Stimulated activated effector memory CD8-positive, alpha-beta T cell treated with anti-CD3 and anti-CD28 coated beads, Interleukin-12 subunit alpha, Interleukin-12 subunit beta, amount 100 ng/mL, for 72 hours (primary cell): ENCODE measurements around the gene BICD1.
"Not testable (repeated sequence)": the region's sequence is repeated elsewhere in the genome, so short reads cannot be mapped to it uniquely, and the experiment has no call there.

Experiments used
- ATAC-seq: fragments of 150-1000 bp; cut with Tn5 transposase; 2 replicates; pipeline ENCODE4 v1.10.0; 2021
- DNase-seq, 2 donors: peaks; one replicate each; pipeline ENCODE4 v3.0.0; 2021 to 2022; ENCODE audit warnings: low spot score in 2 of 2
- H3K27ac Mint-ChIP-seq: one replicate; pipeline ENCODE4 v1.8.0; 2022; ENCODE audit warnings: mild to moderate bottlenecking, mixed read lengths
- H3K36me3 Mint-ChIP-seq: one replicate; pipeline ENCODE4 v1.8.0; 2022; ENCODE audit warnings: mild to moderate bottlenecking, mixed read lengths
- H3K4me1 Mint-ChIP-seq: one replicate; pipeline ENCODE4 v1.8.0; 2022; ENCODE audit warnings: mixed read lengths
- H3K4me3 Mint-ChIP-seq: one replicate; pipeline ENCODE4 v1.8.0; 2022; ENCODE audit warnings: mild to moderate bottlenecking, mixed read lengths
- H3K9me3 Mint-ChIP-seq: one replicate; pipeline ENCODE4 v1.8.0; 2022; ENCODE audit warnings: mixed read lengths

Gene BICD1

DNA sequence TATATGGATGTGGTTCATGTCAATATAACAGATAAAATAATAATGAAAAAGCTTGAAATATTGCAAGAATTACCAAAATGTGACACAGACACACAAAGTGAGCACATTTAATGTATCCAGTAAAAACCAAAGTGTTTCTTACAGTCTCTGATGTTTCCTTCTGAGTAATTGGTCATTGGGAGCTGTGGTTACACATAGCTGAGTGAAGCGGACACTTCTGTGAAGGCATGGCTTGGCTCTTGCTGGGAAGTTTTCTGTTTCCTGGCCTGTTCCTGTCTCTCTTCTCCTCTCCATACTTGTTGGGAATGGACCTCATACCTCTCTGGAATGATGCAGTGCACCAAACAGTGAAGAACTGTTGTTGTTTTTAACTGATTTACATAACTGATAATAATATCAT lies 117.3 kb downstream of the BICD1 start:
- no peaks in the 10 kb centered on the region for H3K9me3 Mint-ChIP-seq
- ATAC-seq (no peak), DNase-seq (no peak)
- H3K36me3 Mint-ChIP-seq: no peaks in the 10 kb centered on the region
- H3K4me1 Mint-ChIP-seq: no peaks in the 10 kb centered on the region
- H3K4me3 Mint-ChIP-seq: no peak overlapping the region
- H3K27ac Mint-ChIP-seq: no peak overlapping the region

DNA sequence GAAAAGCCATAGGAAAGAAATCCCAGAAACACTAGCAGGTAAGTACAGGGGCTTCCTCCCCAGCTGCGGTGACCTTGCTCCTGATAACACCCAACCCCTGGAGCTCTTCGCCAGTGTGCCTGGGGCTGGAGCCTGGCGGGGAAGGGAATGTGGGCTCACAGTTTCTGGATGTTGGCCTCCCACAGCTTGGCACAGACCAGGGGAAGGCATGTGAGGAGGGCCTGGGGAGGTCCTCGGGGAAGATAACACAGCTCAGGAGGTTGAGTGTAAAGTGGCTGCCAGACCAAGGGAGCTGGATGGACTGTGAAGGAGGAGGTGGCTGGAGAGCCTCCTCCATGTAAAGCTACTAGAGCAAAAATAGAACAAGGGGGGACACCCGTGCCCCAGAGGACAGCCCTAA lies 120.1 kb downstream of the BICD1 start:
- no peak for ATAC-seq
- Mint-ChIP-seq H3K4me3 (no peak overlapping the region), H3K36me3 (no peaks in the 10 kb centered on the region), H3K27ac (no peak overlapping the region), H3K9me3 (no peaks in the 10 kb centered on the region), H3K4me1 (no peaks in the 10 kb centered on the region)
- DNase-seq: no peak

DNA sequence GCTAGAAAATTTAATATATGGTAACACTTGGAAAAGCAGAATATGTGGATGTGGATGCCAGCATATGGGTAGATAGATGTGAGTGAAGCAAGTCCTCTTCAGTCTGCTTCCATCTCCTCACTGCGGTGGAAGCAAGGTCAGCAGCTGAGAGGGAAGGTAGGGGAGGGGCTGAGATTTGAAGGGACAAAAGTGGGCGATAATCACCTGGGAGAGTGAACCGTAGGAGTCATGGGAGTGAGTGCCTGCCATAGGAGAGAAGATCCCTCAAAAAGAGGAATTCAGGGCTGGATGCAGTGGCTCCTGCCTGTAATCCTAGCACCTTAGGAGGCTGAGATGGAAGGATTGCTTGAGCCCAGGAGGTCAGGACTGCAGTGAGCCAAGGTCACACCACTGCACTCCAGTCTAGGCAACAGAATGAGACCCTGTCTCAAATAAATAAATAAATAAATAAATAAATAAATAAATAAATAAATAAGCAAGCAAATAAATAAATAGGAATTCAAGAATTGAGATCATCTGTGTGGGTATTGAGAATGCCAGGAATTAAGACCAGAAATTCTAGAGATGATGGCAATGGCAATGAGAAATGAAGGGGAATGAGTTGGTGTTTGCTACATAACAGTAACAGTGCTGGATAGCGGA lies 123.4 kb downstream of the BICD1 start:
- no peak overlapping the region for H3K27ac Mint-ChIP-seq
- DNase-seq (no peak), ATAC-seq (no peak)
- H3K4me1 Mint-ChIP-seq: no peaks in the 10 kb centered on the region
- H3K36me3 Mint-ChIP-seq: no peaks in the 10 kb centered on the region
- H3K9me3 Mint-ChIP-seq: no peaks in the 10 kb centered on the region
- H3K4me3 Mint-ChIP-seq: no peak overlapping the region

DNA sequence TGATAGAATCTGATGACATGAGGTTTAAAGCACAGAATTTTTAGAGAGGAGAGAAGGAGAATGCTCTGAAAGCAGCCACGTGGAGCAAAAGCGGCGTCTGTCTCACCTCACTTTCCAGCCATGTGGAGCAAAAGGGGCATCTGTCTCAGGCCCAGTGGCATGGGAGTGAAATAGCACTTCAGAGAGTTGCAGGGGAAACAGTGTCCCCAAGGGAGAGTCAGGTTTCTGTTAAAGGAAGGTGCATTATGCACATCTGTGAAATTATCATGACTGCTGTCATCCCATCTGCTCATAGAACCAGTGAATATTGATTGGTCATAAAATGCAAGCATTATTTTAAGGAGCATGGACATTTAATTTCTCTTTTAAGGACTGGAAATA lies 124.0 kb downstream of the BICD1 start:
- Mint-ChIP-seq H3K27ac (no peak overlapping the region), H3K36me3 (no peaks in the 10 kb centered on the region), H3K9me3 (no peaks in the 10 kb centered on the region), H3K4me3 (no peak overlapping the region), H3K4me1 (no peaks in the 10 kb centered on the region)
- ATAC-seq (no peak), DNase-seq (no peak)

DNA sequence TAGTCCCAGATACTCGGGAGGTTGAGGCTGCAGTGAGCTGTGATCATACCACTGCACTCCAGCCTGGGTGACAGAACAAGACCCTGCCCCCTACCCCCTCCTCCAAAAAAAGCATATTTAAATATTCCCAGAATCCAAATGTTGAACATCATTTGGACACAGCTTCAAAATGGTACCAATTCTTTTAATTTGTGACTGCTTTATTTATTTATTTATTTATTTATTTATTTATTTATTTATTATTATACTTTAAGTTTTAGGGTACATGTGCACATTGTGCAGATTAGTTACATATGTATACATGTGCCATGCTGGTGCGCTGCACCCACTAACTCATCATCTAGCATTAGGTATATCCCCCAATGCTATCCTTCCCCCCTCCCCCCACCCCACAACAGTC lies 124.7 kb downstream of the BICD1 start:
- not testable (repeated sequence) for H3K27ac Mint-ChIP-seq

DNA sequence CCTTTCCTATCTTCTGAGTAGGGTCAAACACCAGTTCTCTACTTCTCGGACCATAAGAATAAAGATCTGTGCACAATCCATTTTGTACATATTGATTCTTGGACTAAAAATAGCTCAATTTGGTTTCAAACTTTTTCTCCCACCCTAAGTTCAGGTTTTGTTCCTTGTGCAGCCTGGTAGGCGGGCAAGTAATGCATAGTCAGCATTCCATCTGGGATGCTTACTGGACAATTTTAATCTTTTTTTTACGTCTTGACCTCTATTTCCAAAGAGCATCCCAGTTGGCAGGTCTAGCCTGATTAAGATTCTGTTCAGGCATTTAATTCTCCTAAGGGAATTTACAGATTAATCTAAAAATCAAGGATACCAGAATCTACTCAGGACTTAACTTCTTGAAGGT lies 126.9 kb downstream of the BICD1 start:
- ATAC-seq (no peak), DNase-seq (no peak)
- Mint-ChIP-seq H3K36me3 (no peaks in the 10 kb centered on the region), H3K4me1 (no peaks in the 10 kb centered on the region), H3K4me3 (no peak overlapping the region), H3K27ac (no peak overlapping the region), H3K9me3 (no peaks in the 10 kb centered on the region)

More for the DNA sequence above, 124.7 kb downstream of the BICD1 start:
- not testable (repeated sequence) for H3K4me3 Mint-ChIP-seq, DNase-seq, H3K4me1 Mint-ChIP-seq, H3K36me3 Mint-ChIP-seq, H3K9me3 Mint-ChIP-seq, ATAC-seq

DNA sequence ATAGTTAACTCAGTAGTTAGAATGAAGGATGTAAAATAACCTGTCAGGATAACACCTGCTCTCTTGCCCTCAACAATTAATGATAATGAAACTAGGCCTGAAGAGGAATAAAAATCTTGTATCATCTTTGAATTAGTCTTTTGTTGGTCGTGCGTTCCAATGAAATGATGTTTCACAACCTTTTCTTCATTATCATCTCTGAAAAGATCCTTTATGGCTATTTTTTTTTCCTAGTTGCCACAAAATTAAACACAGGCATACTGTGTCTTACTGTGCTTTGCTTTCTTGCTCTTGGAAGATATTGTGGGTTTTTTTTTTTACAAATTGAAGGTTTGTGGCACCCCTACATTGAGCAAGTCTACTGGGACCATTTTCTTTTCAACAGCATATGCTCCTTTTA lies 128.6 kb downstream of the BICD1 start:
- no peak overlapping the region for H3K4me3 Mint-ChIP-seq
- no peak for DNase-seq
- no peak overlapping the region for H3K27ac Mint-ChIP-seq
- H3K9me3 Mint-ChIP-seq: no peaks in the 10 kb centered on the region
- no peaks in the 10 kb centered on the region for H3K4me1 Mint-ChIP-seq
- no peaks in the 10 kb centered on the region for H3K36me3 Mint-ChIP-seq
- no peak for ATAC-seq

DNA sequence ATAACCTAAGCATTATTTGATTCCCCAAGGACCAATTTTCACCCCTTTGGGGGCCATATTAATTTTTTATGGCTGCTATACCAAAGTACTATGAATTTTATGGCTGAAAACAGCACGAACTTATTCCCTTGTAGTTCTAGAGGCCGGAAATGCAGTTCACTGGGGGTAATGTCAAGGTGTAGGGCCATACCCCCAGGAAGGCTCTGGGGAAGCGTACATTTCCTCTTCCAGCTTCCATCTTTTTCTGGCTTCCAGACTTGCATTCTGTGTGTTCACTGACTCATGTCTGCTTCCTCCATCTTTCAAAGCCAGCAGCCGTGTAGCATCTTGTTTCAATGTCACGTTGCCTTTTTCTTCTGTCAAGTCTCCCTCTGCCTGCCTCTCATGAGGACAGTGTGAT lies 133.5 kb downstream of the BICD1 start:
- no peak overlapping the region for H3K4me3 Mint-ChIP-seq
- no peak for ATAC-seq
- DNase-seq: no peak
- H3K9me3 Mint-ChIP-seq: no peaks in the 10 kb centered on the region
- H3K36me3 Mint-ChIP-seq: no peaks in the 10 kb centered on the region
- no peak overlapping the region for H3K27ac Mint-ChIP-seq
- no peaks in the 10 kb centered on the region for H3K4me1 Mint-ChIP-seq

DNA sequence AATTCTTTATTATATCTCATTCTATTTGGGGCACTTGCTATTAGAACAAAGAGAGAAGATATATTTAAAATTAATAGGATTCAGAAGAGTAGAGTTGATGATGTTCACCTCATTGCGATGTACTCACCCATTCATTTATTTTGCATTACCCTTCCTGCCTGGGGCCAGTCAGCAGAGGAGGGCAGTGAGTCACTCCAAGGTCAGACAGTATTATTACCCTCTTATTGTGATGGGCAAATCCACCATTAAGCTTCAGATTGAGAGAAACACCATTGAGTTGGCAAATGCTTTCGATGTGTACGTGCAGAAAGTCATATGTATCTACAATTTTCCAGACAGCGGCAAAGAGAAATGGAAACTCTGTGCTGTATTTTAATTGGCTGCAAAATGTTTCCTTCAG lies 134.2 kb downstream of the BICD1 start:
- Mint-ChIP-seq H3K36me3 (no peaks in the 10 kb centered on the region), H3K4me3 (no peak overlapping the region), H3K4me1 (no peaks in the 10 kb centered on the region), H3K27ac (no peak overlapping the region), H3K9me3 (no peaks in the 10 kb centered on the region)
- no peak for DNase-seq
- no peak for ATAC-seq

DNA sequence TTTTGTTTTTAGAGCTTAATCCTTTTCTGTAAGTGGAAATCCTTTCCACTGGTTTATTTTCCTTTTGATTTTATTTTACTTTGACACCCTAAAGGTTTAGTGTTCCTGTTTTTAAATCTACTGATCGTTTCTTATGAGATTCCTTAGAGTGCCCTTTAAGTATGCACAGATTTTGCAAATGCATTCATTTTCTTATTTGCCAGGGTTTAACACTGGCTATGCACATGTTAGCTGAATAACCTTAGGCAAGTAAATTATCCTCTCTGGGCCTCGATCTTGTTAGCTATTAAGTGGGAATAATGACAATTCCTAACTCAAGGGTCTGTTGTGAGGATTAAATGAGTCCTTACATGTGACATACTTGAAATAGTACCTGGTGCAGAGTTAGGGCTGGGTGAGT lies 136.0 kb downstream of the BICD1 start:
- Mint-ChIP-seq H3K9me3 (no peaks in the 10 kb centered on the region), H3K4me1 (no peaks in the 10 kb centered on the region), H3K36me3 (no peaks in the 10 kb centered on the region), H3K27ac (no peak overlapping the region), H3K4me3 (no peak overlapping the region)
- ATAC-seq (no peak), DNase-seq (no peak)

DNA sequence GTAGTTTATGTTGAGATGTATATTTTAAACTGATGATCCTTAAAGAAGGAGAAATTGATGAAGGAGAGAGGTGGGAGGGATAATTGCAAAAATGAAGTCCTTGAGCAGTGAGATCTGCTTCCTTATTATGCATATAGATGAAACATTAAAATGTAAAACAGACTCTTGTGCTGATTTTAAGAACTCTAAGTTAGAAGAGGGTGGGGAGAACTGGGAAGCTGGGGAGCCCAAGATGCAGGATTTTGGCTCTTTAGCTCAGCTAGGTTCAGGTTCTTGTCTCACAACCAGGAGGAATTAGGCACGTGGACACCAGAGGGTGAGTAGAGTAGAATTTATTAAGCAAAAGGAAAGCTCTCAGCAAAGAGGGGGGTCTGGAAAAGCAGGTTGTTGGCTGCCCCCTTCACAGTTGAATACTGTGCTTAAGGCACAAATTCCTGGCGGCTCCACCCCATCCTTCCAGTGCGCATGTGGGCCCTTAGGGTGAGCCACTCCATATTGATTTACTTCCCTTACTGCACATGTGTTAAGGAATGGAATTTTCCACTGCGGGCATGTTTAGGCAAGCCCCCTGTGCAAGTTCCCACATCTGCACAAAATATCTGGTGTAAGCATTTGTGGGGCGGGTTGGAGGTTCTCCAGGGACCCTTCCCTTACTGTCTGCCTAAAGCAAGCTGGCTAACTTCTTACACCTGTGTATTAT lies 141.9 kb downstream of the BICD1 start:
- no peaks in the 10 kb centered on the region for H3K9me3 Mint-ChIP-seq
- ATAC-seq: no peak
- no peak for DNase-seq
- H3K4me3 Mint-ChIP-seq: no peak overlapping the region
- no peak overlapping the region for H3K27ac Mint-ChIP-seq
- no peaks in the 10 kb centered on the region for H3K36me3 Mint-ChIP-seq
- H3K4me1 Mint-ChIP-seq: no peaks in the 10 kb centered on the region

DNA sequence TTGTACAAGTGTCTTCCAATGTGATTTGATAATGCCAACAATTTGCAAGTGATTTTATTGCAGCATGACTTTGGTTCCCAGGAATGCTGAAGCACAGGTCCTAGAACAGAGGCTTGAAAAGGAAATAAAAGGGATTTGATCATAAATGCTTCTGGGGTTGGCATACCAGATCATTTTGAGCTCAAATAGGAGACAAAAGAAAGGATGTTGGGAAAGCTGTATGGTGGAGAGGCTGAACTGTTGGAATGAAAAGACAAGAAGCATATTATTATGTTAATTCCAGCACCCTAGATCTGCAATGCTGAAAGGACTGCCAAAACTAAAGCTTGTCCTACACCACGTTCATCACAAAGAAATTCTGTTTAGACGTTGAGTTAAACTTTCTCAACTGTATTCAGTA lies 143.1 kb downstream of the BICD1 start:
- Mint-ChIP-seq H3K4me3 (no peak overlapping the region), H3K27ac (no peak overlapping the region), H3K36me3 (no peaks in the 10 kb centered on the region), H3K9me3 (no peaks in the 10 kb centered on the region), H3K4me1 (no peaks in the 10 kb centered on the region)
- no peak for DNase-seq
- no peak for ATAC-seq

DNA sequence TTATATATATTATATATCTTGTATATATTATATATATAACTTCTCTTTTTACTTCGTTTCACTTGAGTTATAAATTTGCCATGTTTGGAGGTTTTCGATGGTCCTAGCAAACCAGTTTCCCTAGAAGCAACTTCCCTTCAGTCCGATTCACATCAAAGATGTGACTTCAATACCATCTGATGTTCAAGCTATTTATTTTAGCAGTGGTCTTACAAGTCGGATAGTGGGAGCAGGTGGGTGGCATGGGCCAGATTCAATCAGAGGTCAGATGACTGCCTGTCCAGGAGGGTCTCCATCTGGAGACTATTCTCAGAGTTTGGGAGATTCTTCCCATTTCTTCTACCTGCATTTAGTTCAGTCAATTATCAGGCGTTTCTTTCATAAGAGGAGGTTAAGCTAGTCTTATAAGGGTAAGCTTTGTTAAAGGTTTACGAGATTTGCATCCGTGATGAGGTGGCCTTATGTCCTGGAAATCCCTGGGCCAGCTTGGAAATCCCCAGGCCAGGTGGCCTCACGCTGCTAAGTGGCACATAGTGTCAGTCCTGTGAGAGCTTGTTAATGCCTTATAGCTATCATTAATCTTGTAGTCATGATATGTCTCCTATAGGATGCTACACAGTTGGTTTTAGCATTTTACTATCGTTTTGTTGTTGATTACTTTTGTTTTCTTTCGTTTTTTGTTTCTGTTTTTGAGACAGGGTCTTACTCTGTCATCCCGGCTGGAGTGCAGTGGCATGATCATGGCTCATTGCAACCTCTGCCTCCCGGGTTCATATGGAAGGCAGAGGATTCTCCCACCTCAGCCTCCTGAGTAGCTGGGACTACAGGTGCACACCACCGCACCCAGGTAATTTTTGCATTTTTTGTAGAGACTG lies 145.8 kb downstream of the BICD1 start:
- DNase-seq (no peak), ATAC-seq (peak; percentile 8)
- no peaks in the 10 kb centered on the region for H3K4me1 Mint-ChIP-seq
- no peak overlapping the region for H3K27ac Mint-ChIP-seq
- no peak overlapping the region for H3K4me3 Mint-ChIP-seq
- H3K9me3 Mint-ChIP-seq: no peaks in the 10 kb centered on the region
- H3K36me3 Mint-ChIP-seq: no peaks in the 10 kb centered on the region

DNA sequence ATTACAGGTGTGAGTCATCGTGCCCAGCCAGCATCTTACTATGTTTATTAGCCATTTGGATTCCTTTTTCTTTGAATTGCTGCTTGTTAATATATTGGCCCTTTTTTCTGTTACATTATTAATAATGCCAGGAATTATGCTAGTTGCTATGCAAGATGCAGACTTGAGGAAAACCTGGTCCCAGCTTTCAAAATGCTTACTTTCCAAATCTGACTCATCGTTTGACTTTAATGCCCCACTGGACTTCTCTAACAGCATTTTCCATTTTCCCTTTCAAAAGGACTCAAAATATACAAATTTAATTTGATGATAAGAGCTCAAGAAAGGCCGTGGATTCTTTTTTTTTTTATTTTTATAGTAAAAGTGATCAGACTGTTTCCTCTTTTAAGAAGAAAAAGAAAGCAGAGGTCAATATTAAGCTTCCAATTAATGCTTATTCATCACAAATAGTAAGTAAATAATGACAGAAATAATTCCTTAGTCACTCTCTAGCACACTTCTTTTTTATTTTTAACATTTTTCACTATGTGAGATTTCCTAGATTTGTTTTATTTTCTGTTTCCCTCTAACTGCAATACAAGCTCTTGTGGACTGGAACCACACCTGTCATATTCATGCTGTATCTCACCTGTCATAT lies 146.6 kb downstream of the BICD1 start:
- no peak overlapping the region for H3K4me3 Mint-ChIP-seq
- no peak overlapping the region for H3K27ac Mint-ChIP-seq
- H3K9me3 Mint-ChIP-seq: peaks cover 2% of the 10 kb centered on the region
- no peaks in the 10 kb centered on the region for H3K36me3 Mint-ChIP-seq
- DNase-seq: no peak
- peaks cover 5% of the 10 kb centered on the region for H3K4me1 Mint-ChIP-seq
- no peak for ATAC-seq

DNA sequence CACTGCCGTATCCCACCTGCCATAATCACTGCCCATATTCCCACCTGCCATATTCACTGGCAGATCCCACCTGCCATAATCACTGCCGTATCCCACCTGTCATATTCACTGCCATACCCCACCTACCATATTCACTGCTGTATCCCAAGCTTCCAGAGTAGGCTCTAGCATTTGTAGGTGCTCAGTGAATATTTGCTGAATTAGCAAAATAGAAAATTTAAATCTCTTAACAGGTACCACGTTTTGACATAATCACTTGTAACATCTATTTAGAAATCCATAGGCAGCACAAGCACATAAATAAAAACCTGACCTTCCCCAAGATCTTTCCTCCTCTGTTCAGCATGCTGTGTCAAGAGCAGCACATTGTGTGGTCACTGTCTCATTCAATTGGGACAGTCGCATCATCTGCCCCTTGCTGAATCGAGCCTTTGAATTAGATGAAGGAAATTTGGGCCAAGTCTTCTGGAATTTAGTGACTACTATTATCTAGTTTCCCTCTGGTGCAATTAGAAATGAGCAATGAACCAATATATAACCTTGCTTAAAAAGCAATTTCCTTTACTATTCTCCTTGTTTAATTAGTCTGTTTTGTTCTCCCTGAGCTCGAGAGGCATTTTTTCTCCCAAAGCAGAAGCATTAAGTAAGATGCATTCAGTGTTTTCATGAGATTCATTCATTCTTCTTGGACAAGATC lies 147.8 kb downstream of the BICD1 start:
- DNase-seq: no peak
- Mint-ChIP-seq H3K4me3 (no peak overlapping the region), H3K9me3 (peaks cover 4% of the 10 kb centered on the region), H3K27ac (no peak overlapping the region), H3K36me3 (no peaks in the 10 kb centered on the region), H3K4me1 (peaks cover 9% of the 10 kb centered on the region)
- no peak for ATAC-seq
